GF-D8 (cell line): ENCODE results near the gene CROCC.

Source experiments
- DNase-seq: peaks from one replicate; lab custom pipeline; 2025; lab: John Stamatoyannopoulos, UW

Gene CROCC

DNA sequence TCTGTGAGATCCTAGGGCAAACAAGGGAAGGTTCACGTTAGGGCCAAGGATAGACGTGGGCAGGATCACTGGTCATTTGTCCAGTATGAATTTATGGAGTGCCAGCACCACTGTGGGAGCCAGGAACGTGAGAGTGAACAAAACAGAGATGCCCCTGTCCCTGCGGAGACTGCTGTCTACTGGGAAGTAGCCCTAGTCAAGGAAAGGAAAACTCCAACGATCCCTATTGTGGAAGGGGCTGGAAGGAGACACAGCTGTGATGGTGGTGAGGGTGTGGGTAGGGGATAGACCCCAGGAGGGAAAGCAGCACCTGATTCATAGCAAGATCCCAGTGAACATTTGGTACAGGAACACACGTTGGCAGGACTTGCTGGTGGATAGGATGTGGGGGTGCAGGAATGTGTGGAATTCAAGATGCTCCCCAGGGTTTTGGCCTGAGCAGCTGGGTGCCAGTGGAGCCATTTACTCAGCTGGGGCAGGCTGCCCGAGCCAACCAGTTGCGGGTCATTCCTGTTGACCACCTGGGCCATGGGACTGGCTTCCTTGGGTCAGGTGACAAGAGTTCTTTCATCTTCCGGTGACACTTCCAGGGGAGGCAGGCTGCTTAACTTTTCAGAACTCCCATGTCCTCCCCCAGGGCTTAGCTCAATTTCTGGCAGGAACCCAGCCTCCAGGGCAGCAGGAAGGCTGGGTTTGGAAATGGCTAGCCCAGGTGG is 91.2 kb downstream of the CROCC start:
- DNase-seq: no peak

DNA sequence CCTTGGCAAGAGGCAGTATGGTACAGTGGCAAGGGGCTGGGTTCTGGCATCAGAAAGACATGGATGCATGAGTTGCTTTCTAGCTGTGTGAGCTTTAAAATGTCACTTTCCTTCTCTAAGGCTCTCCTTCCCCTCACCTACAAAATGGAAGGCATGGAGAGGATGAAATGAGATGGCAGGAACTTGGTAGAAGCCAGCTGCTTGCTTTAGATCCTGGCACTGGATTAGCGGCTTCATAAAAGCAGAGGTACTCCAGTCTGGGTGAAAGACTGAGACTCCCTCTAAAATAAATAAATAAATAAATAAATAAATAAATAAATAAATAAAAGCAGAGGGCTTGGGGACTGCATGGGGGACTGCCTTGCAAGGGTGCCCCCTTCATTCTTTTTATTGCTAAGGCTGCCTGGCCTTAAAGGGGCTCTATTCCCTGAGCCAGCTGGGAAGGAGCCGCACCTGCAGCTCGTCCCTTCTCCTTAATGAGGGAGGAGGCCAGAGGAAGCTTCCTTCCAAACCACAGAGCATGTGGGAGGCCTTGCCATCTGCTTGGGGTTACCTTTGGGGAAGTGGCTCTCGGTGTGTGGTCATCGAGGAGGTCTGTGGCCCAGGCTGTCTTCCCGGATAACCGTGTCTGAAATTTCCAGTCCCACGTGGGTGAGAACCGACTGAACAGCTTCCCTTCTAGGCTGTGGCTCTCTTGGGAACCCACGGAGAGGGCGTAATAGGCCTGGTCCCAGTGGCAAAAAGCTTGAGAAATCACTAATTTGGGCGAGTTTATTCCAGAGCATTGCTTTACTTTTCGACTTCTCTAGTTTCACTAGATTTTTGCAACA is 92.0 kb downstream of the CROCC start:
- peak; percentile 95 for DNase-seq

DNA sequence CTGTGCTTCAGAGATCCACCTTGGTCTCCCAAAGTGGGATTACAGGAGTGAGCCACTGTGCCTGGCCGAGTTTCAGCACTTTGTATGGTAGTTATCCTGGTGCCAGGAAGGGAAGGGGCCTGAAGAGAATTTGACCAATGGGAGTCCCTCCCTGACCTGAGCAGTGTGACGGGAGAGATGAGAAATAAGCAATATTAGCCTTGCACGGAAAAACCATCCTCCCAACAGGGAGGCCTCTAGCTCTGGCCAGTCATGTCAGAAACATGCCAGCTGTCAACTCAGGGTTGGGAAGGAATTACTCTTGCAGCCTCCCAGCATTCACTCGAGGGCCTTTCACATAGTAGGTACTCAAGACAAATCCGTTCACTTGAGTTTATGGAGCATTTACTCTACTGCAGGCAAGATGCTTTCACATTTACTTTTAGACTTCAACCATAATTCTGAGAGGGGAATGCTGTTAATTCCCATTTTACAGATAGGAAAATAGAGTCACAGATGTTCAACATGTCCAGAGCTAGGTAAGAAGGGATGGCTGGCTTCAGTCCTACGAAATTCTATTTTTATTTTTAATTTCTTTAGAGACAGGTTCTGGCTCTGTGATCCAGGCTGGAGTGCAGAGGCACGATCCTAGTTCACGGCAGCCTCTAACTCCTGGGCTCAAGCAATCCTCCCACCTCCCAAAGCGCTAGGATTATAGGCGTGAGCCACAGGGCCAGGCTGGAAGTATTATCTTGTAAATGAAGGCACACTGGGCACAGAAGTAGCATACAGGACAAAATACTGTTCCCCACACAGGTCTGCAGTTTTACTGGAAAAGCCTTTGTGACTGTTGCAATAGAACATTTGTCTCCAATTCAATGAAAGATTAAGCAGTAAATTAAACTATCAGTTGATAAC is 93.2 kb downstream of the CROCC start:
- DNase-seq: no peak

DNA sequence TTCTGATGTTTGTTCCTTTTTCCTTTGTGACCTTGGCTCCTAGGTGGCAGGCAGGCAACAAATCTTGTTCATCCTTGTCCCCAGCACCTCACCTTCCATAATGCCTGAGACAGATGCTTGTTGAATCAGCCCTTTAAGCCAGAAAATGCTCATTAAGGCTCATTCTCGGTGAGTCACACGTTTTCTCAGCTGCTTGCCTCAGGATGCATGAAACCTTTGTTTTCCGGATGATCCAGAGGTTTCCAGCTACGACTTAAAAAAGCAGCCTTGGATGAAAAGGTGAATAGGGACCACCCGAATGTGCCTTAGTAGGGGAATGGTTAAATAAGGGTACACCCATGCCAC is 94.6 kb downstream of the CROCC start:
- DNase-seq: no peak

DNA sequence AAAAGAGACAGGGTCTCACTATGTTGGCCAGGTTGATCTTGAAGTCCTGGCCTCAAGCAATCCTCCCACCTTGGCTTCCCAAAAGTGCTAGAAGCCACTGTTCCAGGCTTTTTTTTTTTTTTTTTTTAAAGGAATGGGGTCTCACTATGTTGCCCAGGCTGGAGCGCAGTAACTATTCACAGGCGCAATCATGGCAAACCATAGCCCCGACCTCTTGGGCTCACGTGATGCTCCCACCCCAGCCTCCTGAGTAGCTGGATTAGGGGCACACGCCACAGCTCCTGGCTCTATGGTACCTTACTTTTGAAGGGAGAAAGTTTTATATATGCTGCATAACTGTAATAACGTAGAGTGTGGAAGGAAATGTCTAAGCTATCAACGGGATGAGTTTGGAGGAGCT is 95.7 kb downstream of the CROCC start:
- no peak for DNase-seq

DNA sequence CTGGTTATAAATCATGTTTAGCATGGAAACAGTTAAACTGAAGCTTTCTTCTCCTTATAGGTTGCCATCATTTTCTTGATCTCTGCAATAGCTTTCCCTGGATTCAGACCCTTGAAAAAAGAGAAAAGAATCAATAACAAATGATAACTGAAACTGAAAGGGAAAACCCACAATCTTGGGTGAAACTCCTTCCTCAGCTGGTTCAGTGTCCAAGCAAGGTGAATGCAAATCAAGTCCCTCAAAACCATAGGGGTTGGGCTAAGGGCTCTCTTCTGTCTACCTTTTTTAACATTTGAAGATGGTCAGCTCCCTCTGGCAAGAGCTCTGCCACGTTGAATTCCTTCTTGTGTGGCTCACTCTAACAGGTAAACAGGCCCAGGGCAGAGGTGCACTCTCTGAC is 97.1 kb downstream of the CROCC start:
- DNase-seq: no peak

DNA sequence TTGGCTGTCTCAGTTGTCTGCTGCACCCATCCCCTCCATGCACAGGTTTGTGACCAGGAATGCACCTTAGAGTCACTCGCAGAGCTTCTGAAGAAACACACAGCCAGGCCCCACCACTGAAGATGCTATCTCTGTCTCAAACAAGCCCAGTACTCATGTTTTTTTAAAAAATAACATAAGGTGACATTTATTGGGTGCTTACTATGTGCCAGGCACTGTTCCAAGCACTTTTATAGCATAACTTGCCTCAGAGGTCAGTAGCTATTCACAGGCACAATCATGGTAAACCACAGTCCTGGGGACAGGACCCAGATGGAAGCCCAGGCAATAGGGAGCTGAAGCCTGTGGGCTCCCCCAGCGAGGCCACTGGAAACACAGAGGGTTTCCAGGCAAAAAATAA is 98.8 kb downstream of the CROCC start:
- DNase-seq: no peak

DNA sequence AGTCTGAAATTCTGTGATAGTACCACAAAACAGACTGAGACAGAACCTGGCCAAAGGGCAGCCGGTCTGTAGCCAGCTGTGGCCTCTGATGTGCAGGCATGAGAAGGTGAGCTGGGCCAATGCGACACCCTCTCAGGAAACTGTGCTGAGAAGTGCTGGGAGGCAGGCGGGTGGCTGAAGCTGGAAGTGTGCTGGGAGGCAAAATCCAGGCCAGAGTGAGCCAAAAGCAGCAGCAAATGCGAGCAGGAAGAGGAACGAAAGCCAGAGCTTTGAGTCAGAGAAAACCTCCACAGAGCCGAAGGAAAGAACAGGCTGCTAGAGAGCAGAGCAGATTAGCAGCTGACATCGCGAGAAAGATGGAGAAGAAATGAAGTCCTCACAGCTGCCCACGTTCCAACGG is 100.2 kb downstream of the CROCC start:
- DNase-seq: no peak
